GM11168 (cell line): Measurements from ENCODE around the gene JAKMIP3.

Experiments
- in situ Hi-C: fragments of 300-500 bp; cut with MboI; formaldehyde crosslinking; loops from one replicate; pipeline ENCODE4 v1.12.0; 2022; ENCODE audit warnings: low sequenced_read_pairs; ENCODE audit not compliant: unreplicated experiment

JAKMIP3 gene

GRCh38 chr10:132065491-132066105 lies at the start of gene JAKMIP3:
Gene JAKMIP3, plus strand, starts transcription at chr10:132065946. Its CDS starts 38,863 bp downstream, at chr10:132104809.
- in situ Hi-C loops: no loop called here

DNA sequence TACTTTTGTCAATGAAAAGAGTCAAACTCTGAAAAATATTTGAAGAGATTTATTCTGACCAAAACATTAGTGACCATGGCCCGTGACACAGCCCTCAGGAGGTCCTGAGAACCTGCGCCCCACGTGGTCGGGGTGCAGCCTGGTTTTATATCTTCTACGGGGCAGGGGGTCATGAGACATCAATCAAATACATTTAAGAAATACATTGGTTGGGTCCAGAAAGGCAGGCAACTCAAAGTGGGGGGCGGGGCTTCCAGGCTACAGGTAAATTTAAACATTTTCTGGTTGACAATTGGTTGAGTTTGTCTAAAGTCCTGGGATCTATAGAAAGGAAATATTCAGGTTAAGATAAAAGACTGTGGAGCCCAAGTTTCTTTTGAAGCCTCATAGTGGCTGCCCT lies 49.2 kb upstream of the JAKMIP3 start:
- in situ Hi-C loops: no loop called here

GRCh38 chr10:132018446-132018845 lies 47.3 kb upstream of the JAKMIP3 start:
- in situ Hi-C loops: no loop called here

- in situ Hi-C loops: no loop called here
Measured at GRCh38 chr10:132019366-132019765, 46.4 kb upstream of the JAKMIP3 start.

- in situ Hi-C loops: loop anchor here (5.0 kb wide), 1 partner anchor 143 kb away; no protein-coding TSS in a partner anchor
Measured at GRCh38 chr10:132020456-132020855, 45.3 kb upstream of the JAKMIP3 start.

- in situ Hi-C loops: loop anchor here (5.0 kb wide), 1 partner anchor 144 kb away; no protein-coding TSS in a partner anchor
Measured at GRCh38 chr10:132021046-132021445, 44.7 kb upstream of the JAKMIP3 start.

DNA sequence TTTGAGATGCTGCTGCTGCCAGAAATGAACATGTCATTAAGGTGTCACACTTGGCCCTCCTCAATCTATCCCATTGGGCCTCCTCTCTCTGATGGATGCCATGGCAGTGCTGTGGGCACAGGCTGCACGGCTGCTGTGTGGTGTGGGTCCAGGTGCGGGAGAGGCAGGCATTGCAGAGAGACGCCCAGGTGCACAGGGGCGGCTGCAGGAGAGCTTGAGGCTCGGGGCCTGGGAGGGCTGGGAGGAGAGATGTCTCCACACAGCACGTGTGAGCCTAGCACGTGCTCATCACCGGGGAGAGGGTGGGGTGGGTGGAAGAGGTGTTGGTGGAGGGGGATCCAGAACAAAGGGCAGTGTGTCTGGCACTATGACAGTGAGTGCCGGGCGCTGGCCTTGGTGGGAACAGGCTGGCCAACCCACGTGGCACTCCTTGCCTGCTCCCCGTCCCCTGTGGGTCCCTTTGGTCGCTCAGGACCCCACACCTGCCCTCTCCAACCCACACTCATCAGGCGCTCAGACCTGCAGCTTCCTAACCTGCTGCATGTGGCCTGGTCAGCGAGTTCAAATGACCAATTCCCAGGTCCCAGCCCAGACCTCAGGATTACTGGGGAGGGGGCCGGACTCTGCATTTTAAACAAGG lies 44.1 kb upstream of the JAKMIP3 start:
- in situ Hi-C loops: loop anchor here (5.0 kb wide), 1 partner anchor 144 kb away; no protein-coding TSS in a partner anchor

GRCh38 chr10:132022241-132022640 lies 43.5 kb upstream of the JAKMIP3 start:
- in situ Hi-C loops: loop anchor here (5.0 kb wide), 1 partner anchor 145 kb away; no protein-coding TSS in a partner anchor

- in situ Hi-C loops: loop anchor here (5.0 kb wide), 1 partner anchor 146 kb away; no protein-coding TSS in a partner anchor
Measured at GRCh38 chr10:132023092-132023811, 42.5 kb upstream of the JAKMIP3 start.

GRCh38 chr10:132027423-132027983 lies 38.2 kb upstream of the JAKMIP3 start:
- in situ Hi-C loops: no loop called here

GRCh38 chr10:132028706-132029105 lies 37.0 kb upstream of the JAKMIP3 start:
- in situ Hi-C loops: no loop called here

- in situ Hi-C loops: no loop called here
Measured at GRCh38 chr10:132030898-132031463, 34.8 kb upstream of the JAKMIP3 start.

DNA sequence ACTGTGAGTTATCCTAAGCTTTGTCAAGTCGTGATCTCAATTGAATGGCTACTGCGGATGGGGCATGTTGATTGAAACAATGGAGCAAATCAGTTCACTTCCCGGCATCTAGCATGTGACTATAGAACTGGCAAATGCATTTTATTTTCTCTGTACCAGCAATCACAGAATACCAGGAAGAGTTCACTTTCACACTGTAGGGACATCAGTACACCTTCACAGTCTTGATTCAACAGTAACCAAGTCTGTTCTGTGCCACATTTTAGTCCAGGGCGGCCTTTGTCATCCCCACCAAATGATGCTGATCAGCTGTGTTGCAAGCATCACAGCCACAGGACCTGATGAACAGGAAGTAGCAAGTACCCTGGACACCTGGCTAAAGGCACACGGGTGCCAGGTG lies 32.1 kb upstream of the JAKMIP3 start:
- in situ Hi-C loops: no loop called here

DNA sequence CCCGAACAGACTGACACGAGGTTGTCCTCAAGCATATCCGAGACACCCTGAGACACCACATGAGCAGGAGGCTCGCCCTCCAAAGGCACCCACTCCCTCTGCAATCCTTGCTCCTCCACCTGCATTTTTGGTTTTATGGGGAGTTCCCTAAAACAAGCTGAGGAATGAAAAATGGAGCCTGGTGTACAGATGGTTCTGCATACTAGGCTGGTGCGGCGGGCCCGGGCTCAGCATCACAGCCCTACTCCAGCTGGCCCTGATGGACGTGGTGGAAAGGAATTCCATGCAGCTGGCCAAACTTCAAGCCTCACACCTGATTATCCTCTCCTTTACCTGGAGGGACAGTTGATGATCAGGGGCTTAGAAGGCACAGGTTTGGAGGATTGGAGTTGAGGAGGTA lies 30.3 kb upstream of the JAKMIP3 start:
- in situ Hi-C loops: no loop called here

GRCh38 chr10:132036153-132036886 lies 29.4 kb upstream of the JAKMIP3 start:
- in situ Hi-C loops: no loop called here

- in situ Hi-C loops: no loop called here
Measured at GRCh38 chr10:132036887-132037675, 28.7 kb upstream of the JAKMIP3 start.

- in situ Hi-C loops: no loop called here
Measured at GRCh38 chr10:132037676-132037975, 28.1 kb upstream of the JAKMIP3 start.

DNA sequence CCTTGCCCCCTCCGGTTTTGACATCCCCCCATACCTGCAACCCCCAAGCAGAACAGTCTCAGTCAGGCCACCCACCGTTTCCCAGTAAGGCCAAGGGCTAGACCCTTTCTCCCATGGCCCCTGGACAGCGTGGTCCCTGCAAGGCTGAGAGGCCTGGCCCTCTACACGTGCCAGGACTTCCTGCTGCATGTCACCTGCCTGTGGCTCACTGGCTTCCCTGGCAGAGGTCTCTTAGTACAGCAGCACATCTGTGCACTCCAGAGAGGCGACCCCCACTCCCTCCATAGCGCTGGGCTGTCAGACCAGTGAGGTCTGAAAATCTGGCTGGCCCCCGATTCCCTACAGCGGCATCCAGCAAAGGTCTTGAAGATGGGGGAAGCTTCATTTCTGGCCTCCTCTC lies 26.4 kb upstream of the JAKMIP3 start:
- in situ Hi-C loops: no loop called here

GRCh38 chr10:132040046-132040445 lies 25.7 kb upstream of the JAKMIP3 start:
- in situ Hi-C loops: no loop called here
